Peyer's patch (tissue), 4 donors: ENCODE results near the gene PHKB.

ENCODE experiments used
- CTCF ChIP-seq, 6 experiments: fragments of 450-650 bp in 4 of 6; fragments of 200-600 bp in 2 of 6; sonication (generic) in 1 of 6; IDR thresholded peaks; one replicate each; pipeline ENCODE4 v1.5.1; 2017 to 2019; ENCODE audit warnings: antibody characterized with exemption in 6 of 6, mild to moderate bottlenecking in 3 of 6, moderate library complexity in 1 of 6
- POLR2A ChIP-seq, 2 donors: fragments of 450-650 bp; IDR thresholded peaks; one replicate each; pipeline ENCODE4 v1.5.1; 2017; ENCODE audit warnings: antibody characterized with exemption in 2 of 2, mild to moderate bottlenecking in 2 of 2, moderate library complexity in 2 of 2

DNA sequence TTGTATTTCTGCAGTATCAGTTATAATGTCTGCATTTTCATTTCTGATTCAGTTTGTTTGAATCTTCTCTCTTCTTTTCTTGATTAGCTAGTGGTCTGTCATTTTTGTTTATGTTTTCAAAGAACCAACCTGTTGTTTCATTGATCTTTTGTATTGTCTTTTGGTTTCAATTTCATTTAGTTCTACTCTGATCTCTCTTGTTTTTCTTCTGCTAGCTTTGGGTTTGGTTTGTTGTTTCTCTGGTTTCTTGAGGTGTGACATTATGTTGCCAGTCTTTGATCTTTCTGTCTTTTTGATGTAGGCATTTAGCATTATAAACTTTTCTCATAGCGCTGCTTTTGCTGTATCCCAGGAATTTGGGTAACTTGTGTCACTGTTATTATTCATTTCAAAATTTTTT lies 107.2 kb downstream of the PHKB start:
- TF ChIP-seq CTCF (IDR thresholded peaks at IDR 0.05) (no peak), POLR2A (IDR thresholded peaks at IDR 0.05) (no peak)
